GM18502 (cell line): ENCODE measurements around the gene XPR1.
"Not testable (repeated sequence)": the region's sequence is repeated elsewhere in the genome, so short reads cannot be mapped to it uniquely, and the experiment has no call there.

Source experiments
- ATAC-seq: cut with Tn5 transposase; IDR thresholded peaks from one replicate; pipeline ENCODE4 v1.9.1; 2021; ENCODE audit warnings: mild to moderate bottlenecking; ENCODE audit not compliant: unreplicated experiment, poor library complexity

XPR1 gene

DNA sequence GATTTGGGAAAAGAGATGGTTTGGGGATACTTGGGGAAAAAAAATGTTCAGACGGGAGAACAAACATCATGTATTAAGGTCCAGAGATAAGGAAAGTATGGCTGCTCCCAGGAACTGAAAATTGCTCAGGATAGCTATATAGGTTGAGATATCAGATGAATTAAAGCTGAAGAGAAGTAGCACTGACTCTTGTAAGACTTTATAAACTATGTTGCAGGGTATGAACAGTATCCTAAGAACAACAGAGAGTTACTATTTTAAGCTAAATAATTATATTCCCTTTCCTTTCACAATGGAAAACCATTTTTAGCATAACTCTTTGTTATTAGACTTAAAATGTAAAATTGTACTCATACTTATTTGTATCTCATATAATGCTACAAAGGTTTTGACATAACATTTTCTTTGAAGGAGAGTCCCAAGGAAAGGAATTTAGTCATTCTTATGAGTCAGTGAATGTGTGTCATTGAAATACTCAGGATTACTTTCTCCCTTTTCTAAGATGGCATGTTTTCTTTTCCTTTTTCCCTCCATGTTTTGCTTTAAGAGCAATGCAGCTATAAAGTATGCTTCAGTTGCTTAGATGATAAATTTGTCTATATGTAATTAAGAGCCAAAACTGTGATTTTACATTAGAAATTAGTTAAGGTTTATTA lies 141.5 kb downstream of the XPR1 start:
- ATAC-seq = no peak

DNA sequence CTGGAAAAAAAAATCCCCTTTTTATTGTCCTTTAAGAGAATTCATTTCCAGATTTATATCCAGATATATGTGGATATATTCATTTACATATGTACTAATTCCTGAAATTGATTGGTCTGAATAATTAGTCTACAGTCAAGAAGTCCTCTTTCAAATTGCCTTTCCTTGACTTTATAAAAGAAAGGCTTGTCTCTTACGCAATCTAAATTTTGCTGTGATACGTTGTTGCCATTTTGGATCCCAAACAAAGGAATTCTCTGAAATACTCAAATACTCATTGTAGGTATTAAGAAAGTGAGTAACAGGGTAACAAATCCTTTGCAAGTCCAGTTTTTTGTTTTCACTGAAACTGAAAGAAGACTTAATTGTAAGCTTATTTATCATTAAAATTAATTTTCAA lies 144.0 kb downstream of the XPR1 start:
- no peak for ATAC-seq

DNA sequence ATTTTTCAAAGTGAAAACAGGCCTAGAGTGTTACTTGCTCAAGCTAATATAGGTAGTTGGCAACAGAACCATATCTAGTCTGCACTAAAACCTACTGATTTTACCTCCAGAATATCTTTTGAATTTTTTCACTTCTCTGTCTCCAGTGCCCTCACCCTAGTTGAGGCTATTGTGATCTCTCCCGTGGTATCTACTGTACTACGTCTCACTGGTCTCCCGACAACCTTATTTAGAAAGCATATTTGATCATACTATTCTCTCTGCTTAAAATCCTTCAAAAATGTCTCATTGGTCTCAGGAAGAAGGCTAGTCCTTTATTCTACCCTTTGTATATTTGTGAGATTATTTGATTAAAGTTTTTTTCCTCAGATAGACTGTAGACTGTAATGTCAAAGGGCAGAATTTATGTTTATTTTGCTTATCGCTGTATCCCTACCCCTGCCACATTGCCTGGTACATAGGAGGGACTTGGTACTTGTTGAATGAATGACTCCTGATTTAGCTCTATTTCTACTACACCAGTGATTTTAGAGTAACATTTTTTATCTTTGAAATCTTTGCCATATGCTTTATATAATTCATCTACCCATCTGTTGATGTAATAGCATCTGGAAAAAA lies 145.4 kb downstream of the XPR1 start:
- no peak for ATAC-seq

DNA sequence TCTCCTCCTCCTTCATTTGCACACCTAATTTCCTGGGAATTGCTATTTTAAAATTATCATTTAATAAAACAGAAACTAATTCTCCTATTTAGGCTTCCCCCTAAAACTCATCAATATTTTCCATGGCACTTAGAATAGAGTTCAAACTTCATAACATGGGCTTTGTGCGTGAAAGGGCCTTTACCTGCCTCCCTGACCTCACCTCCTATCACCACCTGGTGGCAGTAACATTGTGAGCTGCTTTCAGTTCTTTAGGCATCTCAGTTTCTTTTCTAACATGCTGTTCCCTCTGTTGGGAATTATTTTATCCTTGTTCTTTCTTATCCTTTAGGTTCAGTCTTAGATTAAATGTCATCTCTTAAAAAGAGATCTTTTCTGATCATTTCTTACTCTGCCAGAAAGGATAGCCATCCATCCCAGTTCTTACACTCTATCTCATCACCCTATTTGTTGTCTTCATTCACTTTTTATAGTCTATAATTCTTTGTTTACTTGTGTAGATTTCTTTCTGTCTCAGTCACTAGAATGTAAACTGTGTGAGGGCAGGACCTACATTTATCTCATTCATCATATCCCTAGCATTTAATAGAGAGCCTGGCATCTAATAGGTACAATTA lies 147.1 kb downstream of the XPR1 start:
- ATAC-seq = no peak

DNA sequence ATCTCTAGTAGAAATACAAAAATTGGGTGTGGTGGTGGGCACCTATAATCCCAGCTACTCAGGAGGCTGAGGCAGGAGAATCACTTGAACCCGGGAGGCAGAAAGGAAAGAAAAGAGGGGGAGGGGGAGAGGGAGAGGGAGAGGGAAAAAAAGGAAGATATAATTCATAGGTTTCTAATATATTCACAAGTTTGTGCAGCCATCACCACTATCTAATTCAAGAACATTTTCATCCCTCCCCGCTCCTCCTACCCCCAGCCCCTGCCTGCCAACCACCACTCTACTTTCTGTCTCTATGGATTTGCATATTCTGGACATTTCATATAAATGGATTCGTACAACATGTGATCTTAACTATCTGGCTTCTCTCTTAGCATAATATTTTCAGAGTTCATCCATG lies 147.8 kb downstream of the XPR1 start:
- ATAC-seq = no peak

DNA sequence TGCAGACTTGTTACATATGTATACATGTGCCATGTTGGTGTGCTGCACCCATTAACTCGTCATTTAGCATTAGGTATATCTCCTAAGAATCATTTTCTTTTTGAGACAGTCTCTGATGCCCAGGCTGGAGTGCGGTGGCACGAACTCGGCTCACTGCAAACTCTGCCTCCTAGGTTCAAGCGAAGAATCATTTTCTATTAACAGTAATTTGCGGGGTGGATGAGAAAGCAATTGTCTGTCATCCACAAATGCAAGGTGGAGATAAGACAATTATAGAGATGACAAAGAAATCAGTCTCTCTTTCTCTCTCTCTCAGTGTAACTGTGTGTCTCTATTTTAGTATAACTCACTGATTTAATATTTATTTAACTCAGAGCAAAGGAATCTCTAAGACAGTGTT lies 149.9 kb downstream of the XPR1 start:
- ATAC-seq = no peak

DNA sequence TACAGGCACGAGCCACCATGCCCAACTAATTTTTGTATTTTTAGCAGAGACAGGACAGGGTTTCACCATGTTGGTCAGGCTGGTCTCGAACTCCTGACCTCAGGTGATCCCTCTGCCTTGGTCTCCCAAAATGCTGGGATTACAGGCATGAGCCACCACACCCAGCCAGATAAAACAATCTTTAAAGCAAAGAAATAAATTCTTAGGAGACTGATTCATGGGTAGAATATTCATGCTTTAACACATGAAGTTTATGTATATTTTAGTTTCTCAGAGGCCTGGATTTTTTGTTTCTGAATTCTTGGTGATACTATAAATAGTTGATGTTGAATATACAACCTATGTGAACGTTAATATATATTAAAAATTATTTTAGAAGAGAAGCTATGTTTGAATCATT lies 153.5 kb downstream of the XPR1 start:
- no peak for ATAC-seq

DNA sequence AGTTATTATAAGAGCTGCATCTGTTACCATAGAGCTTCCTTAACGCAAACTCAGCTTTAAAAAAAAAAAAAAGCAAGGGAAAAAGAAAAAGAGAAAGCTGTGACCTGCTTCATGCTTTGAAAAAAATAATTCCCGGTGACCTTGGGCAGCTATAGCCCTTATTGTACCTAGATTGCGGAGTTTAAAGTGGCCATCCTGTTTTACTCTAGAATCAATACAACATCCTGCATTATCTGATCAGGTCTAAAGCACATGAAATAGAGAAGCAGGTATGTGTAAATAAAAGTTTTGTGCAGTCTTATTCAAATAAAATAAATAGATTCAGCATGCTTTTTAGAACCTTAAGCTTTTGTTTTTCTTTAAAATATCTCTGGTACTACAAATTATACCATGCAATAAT lies 154.1 kb downstream of the XPR1 start:
- no peak for ATAC-seq

DNA sequence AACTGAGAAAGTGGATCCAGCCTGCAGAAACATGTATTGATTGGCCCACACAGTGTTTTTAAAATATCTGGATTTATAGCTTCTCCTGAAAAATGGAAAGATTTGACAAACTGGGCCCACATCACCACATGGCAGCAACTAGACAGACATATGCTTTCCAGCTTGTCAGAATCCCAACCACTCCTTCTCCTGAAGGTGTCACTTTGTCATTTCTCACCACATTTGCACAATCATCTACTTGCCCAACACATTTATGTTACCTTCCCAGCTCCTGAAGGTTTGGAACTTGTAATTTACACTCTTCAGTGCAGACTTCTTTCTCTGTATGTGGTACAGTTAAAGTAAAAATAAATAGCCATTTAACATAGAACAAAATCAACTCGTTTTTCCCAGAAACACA lies 154.8 kb downstream of the XPR1 start:
- no peak for ATAC-seq

DNA sequence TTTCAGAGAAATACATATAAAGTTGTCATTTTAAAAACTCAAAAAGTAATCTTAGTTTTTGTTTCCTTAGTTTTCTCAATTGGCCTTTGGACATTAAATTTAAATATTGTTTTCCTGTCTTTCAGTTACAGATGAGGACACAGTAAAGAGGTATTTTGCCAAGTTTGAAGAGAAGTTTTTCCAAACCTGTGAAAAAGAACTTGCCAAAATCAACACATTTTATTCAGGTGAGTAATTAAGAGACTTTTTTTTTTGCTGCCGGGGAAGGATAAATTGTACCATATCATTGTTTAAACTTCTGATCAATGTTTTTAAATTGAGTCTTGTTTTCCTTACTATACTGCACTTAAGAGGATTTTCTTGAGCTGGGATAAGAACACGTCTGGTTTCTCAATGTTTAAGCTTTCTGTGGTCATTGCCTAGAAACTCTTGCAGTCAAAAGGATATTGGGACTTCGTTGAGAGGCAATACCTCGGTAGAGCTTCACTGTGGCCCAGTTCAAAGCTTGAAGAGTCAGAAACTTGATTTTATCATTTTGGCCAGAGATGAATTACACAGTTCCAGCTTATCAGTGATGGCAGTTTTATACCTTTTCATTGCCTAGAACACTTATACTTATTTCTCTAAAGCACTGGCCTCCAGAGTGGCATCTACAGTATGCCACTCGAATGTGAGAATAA lies 155.9 kb downstream of the XPR1 start:
- no peak for ATAC-seq

DNA sequence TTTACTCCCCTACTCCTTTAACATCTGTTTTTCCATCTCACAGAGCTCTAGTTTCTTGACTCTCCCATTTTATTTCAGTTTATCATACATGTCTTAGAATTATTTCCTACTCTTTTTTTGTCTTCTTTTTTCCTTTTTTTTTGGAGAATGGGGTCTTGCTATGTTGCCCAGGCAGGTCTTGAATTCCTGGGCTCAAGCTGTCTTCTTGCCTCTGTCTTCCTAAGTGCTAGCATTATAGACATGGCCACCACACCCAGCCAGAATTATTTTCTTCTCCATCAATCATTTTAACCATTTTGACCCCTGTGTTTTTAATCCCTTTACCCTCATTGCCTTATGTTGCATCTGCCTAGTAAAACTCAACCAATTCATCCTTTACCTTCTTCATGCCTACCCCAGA lies 157.6 kb downstream of the XPR1 start:
- no peak for ATAC-seq

DNA sequence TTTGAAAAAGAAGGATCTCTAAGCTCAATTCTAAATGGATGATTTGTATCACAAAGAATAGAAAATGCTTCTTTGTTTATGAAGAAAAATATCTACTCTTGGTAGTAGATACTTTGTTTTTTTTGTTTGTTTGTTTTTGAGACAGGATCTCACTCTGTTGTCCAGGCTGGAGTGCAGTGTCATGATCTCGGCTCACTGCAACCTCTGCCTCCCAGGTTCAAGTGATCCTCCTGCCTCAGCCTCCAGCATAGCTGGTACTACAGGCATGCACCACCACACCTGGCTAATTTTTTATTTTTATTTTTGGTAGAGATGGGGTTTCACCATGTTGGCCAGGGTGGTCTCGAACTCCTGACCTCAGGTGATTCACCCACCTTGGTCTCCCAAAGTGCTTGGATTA lies 159.3 kb downstream of the XPR1 start:
- ATAC-seq = not testable (repeated sequence)

DNA sequence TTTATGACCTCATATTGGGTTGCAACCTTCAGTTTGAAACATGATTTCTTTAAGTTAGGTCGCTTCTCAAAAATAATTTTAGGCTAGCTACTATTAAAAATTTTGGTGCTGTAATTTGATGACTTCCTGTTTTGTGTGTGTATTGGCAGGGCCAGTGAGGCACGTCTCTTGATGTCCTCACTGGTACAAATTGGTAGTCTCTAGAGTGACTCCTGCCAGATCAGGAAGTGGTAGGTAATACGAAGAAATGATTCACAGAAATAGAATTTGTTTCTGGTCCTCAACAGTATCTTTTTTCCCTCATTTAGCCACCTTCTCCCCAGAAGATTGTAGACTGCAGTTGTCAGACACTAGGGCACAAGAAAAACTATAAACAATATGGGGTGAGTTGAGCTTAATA lies 160.0 kb downstream of the XPR1 start:
- no peak for ATAC-seq

DNA sequence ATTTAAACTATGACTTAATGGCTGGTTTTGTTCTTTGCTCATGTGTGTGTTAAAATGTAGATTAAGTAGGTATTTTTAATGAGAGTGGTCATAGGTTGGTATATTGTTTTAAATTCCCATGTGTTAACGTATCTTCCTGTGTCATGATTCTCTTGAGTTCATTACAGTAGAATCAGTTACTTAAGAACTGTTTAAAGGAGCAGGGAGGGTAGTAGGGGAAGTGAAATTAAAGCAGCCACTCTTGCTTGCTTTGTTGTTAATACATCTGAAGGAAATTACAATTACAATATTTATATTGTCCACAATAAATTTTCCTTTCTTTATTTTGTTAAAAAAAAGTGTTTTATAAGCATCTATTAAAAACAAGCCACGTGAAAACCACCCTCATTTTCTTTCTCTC lies 161.6 kb downstream of the XPR1 start:
- no peak for ATAC-seq

DNA sequence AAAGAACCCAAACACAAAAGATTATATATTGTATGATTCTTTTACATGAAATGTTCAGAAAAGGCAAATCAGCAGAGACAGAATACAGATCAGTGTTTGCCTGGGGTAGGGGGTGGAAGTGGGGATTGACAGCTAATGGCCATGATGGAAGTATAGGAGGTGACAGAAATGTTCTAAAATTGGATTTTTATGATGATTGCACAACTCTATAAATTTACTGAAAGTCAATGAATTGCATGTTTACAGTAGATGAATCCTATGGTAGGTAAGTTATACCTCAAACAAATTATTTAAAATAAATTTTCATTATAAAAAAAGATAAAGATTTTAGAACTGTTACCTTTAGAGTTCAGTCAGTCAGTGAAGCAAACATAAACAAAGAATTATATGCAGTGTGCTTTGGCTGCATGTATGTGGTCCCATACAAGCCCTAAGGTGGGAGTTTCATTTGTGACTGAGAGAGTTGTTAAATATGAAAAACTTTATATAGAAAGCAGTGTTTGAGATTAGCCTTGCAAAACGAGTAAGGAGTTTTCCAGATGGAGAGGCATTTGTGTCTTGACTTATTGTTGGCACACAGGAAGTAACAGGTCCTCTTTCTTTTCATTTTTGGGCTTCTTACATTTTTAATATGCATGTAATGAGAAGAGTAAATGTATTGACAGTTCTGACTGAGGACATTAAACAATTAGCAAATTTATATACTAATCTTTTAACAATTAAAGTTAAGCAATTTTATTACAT lies 165.2 kb downstream of the XPR1 start:
- no peak for ATAC-seq

DNA sequence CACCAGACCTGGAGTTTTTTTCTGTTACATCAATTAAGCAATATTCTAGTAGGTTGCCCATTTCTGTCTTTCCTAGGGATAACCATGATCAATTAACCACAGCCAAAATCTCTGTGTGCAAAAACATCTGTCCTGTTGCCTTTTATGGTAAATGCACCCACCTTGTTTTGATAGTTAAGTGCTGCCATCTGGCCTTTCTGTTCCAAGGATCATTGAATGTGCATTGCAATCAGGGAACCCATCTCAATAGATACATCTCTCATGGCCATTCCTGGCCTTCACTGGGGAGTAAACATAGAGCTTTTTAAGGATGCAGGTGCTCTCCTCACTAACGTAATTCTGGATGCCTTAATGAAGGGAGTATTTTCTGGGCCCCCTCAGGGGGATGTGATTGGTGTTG lies 169.1 kb downstream of the XPR1 start:
- ATAC-seq = no peak

DNA sequence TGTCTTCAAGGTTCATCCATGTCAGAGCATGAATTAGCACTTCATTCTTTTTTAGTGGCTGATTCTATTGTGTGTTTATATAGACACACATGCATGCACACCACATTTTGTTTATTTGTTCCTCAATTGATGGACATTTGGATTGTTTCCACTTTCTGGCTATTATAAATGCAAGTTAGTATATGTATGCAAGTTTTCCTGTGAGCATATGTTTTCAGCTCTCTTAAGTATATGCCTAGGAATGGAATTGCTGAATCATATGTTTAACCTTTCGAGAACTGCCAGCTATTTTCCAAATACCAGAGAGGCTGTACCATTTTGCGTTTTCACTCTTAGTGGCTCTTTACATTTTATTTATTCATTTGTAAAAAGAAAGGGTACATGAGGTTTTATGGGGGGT lies 171.0 kb downstream of the XPR1 start:
- ATAC-seq = no peak

DNA sequence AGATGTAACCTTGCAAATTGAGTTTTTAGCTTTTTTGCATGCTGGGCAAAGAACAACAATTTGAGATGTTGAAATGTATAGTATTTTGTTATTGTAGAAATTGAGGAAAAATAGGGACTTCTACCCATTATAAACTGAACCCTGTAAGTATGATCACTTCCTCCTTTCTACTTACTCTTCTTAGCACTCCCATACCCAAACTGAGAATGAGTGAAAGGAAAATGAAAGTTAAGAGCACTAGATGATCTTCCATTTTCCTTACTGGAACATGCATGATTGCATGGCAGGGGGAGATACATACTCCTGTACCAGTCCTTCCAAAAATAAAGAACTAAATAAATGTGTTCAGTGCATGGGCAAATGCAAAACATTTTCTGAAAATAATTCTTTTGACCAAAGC lies 173.5 kb downstream of the XPR1 start:
- peak; percentile 72 for ATAC-seq

DNA sequence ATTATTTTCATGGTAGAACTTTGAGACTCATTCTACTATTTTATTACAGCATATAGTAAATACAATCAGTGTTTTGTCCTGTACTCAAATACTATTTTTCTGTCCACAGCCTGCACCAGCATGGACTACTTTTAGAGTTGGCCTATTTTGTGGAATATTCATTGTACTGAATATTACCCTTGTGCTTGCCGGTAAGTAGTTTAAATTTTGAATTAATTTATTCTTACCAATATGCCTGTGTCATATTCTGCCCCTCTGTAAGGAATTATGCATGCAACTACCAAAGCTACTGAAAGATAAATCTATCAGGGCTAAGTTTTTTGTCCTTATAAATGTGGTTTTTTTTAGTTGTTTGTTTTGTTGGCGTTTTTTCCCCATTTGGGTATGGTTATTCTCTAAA lies 179.5 kb downstream of the XPR1 start:
- ATAC-seq = no peak

DNA sequence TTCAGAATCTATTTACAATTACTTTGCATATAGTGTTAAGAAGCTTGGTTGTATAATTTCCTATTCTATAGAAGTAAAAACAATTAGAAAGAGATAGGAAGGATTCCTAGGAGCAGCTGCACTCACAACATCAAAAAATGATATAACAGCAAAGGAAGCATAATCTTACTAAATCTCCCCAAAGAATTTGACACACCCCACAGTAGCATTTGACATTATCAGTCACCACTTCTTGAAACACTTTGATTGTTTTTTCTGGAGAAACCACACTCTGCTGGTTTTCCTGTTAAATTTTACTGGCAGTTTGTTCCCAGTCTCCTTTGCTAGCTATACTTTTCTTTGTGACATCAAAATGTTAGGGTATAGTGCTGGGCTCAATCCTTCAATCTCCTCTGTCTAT lies 180.1 kb downstream of the XPR1 start:
- no peak for ATAC-seq

DNA sequence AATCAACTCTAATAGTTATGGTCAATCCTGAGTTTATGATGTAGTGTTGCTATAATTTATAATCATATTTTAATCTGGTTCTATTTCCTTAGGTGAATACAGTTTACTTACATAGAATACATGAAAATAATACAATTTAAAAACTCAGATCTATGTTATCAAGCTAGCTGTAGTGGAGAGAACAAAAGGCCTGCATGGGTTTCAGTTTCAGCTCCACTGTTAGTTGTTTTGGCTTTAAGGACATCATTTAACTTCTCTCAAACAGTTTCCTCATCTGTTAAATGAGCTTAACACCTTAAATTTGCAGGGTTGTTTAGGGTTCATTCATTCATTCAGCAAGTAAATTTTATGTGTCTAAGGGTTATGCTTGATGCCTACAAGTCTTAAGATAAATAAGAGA lies 182.4 kb downstream of the XPR1 start:
- ATAC-seq = no peak
